ENCODE data around the gene NELFB.

NELFB gene

DNA sequence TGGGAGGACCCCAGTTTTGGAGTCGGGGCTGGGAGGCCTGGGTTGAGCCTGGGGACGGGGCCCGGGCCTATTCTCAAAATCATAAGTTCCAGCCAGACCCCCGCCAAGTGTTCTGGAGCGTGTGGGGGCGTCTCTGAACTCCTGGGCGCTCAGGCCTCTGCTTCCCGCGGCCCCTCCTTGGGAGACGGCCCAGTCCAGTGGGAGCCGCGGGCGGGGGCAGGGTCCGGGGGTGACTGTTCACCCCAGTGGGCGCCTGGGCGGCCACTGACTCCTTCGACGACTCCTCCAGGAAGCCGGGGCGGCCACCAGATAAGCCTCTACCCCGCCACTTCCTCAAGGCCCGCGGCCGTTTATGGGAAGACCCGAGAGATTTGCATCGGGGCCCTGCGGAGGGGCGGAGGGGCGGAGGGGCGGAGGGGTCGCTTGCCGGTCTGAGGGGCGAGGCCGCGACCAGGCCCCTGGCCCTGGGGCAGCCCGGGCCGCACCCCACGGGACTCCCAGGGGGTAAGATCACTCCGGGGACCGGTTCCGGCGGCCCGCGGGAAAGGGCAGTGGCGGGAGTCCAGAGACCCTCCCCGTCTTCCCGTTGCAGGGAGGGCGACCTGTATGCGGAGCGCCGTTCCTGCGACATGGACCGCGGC is 23.1 kb downstream of the NELFB start:
- TF ChIP-seq, protein P1, sequence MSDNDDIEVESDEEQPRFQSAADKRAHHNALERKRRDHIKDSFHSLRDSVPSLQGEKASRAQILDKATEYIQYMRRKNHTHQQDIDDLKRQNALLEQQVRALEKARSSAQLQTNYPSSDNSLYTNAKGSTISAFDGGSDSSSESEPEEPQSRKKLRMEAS (IDR thresholded peaks at IDR 0.05; ENCODE audit: low read depth, low read length), result no peak
- no peak for TF ChIP-seq POLR2A (IDR thresholded peaks at IDR 0.05; ENCODE audit: extremely low read depth, insufficient read length)
- TF ChIP-seq, protein P2, sequence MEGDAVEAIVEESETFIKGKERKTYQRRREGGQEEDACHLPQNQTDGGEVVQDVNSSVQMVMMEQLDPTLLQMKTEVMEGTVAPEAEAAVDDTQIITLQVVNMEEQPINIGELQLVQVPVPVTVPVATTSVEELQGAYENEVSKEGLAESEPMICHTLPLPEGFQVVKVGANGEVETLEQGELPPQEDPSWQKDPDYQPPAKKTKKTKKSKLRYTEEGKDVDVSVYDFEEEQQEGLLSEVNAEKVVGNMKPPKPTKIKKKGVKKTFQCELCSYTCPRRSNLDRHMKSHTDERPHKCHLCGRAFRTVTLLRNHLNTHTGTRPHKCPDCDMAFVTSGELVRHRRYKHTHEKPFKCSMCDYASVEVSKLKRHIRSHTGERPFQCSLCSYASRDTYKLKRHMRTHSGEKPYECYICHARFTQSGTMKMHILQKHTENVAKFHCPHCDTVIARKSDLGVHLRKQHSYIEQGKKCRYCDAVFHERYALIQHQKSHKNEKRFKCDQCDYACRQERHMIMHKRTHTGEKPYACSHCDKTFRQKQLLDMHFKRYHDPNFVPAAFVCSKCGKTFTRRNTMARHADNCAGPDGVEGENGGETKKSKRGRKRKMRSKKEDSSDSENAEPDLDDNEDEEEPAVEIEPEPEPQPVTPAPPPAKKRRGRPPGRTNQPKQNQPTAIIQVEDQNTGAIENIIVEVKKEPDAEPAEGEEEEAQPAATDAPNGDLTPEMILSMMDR (IDR thresholded peaks at IDR 0.05; ENCODE audit: low read depth, low read length), result no peak
- TF ChIP-seq MYC (IDR thresholded peaks at IDR 0.05; ENCODE audit: low read depth, low read length), result no peak
- DNase-seq (ENCODE audit: low read depth), result peak; percentile 77
- peak overlapping the region; percentile 63 for H3K4me3 ChIP-seq (ENCODE audit: low read depth, low read length)

DNA sequence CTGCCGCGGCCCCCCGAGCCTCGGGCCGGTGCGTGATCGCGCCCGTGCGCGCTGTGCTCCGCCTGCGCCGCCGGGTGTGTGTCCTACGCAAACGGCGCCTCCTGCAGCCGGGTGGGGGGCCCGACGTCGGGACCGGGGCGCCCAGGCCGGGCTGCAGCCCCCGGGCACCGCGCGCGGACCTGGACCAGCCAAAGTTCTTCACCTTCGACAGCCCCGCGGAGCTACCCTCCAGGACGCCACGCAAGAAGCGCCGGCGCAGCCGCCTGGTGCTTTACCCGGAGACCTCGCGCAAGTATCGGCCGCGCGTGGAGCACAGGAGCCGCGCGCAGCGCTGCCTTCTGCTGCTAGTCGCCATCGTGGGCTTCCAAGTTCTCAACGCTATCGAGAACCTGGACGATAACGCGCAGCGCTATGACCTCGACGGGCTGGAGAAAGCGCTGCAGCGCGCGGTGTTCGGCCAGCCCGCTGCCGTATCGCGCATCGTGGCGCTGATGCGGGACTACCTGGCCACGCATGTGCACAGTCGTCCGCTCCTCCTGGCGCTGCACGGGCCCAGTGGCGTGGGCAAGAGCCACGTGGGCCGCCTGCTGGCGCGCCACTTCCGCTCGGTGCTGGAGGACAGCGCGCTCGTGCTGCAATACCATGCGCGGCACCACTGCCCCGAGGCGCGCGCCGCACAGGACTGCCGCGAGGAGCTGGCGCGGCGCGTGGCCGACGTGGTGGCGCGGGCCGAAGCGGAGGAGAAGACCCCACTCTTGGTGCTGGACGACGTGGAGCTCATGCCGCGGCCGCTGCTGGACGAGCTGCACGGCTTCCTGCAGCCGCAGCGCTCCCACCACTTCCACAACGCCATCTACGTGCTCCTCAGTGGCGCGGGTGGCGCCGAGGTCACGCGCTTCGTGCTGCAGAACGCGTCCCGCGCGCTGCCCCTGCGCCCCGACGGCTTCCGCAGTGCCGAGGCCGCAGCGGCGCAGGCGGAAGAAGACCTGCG is 23.9 kb downstream of the NELFB start:
- no peak overlapping the region for H3K4me3 ChIP-seq (ENCODE audit: low read depth, low read length)
- TF ChIP-seq, protein P2 (IDR thresholded peaks at IDR 0.05; ENCODE audit: low read depth, low read length), result no peak
- TF ChIP-seq, protein P1 (IDR thresholded peaks at IDR 0.05; ENCODE audit: low read depth, low read length), result no peak
- no peak for TF ChIP-seq POLR2A (IDR thresholded peaks at IDR 0.05; ENCODE audit: extremely low read depth, insufficient read length)
- no peak for TF ChIP-seq MYC (IDR thresholded peaks at IDR 0.05; ENCODE audit: low read depth, low read length)
- DNase-seq (ENCODE audit: low read depth), result no peak

DNA sequence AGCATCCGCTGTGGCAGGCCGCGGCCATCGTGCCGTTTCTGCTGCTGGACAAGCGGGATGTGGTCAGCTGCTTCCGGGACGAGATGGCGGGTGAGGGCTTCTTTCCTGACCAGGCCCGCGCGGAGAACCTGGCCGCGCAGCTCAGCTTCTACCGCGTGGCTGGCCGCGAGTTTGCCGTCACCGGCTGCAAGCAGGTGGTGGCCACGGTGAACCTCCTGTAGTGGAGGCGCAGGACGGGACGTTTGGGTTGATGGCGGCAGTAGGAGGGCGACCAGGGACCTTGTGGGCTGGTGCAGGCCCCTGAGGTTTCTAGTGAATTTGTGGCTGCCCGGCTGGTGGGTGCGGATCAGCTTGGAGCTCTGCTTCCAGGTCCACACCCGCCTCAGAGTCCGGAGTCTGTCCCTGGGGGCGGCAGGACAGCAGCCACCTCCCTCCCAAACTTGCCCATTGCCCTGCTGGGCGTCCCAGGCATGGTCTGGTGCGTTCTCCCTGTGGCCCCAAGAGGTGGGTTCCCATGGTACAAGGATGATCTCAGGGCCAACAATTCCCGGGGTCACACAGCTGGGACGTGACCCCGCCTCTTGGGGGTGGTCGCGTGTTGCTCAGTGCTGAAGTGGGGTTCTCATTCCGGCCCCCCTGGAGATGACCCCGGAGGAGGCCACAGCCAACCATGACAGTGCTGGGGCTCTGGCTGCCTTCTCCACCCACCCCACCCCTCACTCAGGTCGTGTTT is 24.8 kb downstream of the NELFB start:
- no peak overlapping the region for H3K4me3 ChIP-seq (ENCODE audit: low read depth, low read length)
- DNase-seq (ENCODE audit: low read depth), result no peak
- TF ChIP-seq POLR2A (IDR thresholded peaks at IDR 0.05; ENCODE audit: extremely low read depth, insufficient read length), result no peak

DNA sequence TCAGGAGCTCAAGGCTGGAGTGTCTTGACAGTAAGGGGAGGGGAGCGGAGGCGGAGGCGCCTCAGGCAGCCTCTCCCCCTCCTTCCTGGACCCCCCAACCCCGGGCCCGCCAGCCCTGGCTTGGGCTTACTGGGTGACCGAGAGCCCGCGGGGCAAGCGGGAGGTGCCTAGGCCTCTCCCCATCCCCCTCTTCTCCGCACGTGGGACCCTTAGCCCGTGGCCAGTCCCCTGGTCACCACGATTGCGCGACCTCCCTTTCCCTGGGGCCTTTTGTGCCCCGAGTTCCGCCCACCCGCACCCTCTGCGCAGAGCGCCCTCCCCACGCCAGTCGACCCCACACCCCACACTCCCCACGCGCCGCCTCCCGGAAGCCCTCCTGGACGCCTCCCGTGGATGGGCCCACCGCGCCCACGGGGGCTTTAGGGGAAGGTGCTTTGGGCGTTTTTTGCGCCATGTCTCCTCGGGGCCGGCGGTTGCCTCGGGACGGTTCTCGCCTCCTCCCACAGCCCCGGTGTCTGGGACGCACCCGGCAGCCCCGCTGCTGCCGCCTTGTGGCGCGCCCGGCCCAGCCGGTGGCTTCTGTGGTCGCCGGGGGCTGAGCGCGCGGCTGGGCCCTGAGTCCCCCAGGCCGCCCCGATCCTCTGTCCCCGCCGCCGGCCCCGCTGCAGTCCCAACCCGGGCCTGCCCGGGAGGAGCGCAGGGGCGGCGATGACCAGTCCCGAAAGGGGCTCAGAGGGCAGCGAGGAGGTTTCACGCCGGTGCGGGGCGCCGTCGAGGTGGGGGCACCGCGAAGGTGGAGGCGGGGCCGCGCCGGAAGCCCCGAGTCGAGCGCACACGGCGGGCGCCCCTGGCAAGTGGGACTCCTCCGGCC is 25.6 kb downstream of the NELFB start:
- no peak for TF ChIP-seq MYC (IDR thresholded peaks at IDR 0.05; ENCODE audit: low read depth, low read length)
- no peak for TF ChIP-seq POLR2A (IDR thresholded peaks at IDR 0.05; ENCODE audit: extremely low read depth, insufficient read length)
- TF ChIP-seq, protein P1 (IDR thresholded peaks at IDR 0.05; ENCODE audit: low read depth, low read length), result no peak
- no peak overlapping the region for H3K4me3 ChIP-seq (ENCODE audit: low read depth, low read length)
- peak; percentile 55 for DNase-seq (ENCODE audit: low read depth)

DNA sequence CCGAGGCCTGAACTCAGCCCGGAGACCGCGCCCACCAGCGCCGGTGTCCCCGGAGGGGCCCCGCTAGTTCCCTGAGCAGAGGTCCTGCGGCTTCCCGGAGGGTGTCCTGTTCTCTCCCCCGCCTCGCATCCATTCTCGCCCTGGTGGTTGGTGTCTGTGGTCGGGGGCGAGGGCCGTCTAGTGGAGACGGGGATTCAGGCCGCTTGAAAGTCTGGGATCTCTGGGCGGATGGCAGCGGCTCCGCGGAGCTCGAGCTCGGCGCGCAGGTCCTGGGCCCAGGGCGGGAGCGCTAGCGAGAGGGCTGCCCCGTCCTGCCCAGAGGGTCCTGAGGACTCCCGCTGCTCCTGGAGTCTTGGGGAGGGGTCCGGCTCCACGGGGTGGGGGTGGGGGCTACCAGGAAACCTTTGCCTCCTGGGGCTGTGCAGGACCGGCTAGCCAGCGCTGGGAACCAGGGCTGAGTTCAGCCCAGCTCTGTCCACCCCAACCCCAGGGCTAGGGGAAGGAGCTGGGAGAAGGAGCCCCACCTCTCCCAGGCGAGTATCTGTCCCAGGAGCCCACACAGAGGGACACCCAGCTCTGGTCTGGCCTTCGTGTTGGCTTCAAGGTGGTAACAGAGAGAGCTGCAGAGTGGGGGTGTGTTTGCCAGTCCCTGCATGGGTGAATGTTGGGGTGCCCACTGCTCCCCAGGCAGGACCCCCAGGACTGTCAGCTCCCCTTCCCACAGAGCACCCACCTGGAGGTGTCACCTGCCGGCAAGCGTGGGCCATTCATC is 26.4 kb downstream of the NELFB start:
- DNase-seq (ENCODE audit: low read depth), result no peak
- TF ChIP-seq POLR2A (IDR thresholded peaks at IDR 0.05; ENCODE audit: extremely low read depth, insufficient read length), result no peak
- TF ChIP-seq, protein P2 (IDR thresholded peaks at IDR 0.05; ENCODE audit: low read depth, low read length), result no peak
- TF ChIP-seq, protein P1 (IDR thresholded peaks at IDR 0.05; ENCODE audit: low read depth, low read length), result no peak
- TF ChIP-seq MYC (IDR thresholded peaks at IDR 0.05; ENCODE audit: low read depth, low read length), result no peak
- H3K4me3 ChIP-seq (ENCODE audit: low read depth, low read length), result no peak overlapping the region
